CD4-positive, alpha-beta T cell (primary cell): ENCODE measurements around the gene SGSM1. TPM values are rescaled to one million over a fixed set of nuclear protein-coding genes. Genes with fewer than 3 reads are reported as not detected.

Experiments used
- ATAC-seq: fragments of 200-7000 bp; cut with Tn5 transposase; one replicate; pipeline ENCODE4 v1.10.0; 2022; ENCODE audit warnings: mild to moderate bottlenecking; ENCODE audit not compliant: poor library complexity
- CTCF ChIA-PET: fragments of 350-600 bp; sonication (Branson Sonifier 250); formaldehyde crosslinking; loops from one replicate; lab custom pipeline; 2021; ENCODE audit warnings: antibody characterized with exemption, inconsistent platforms; lab: Charles Lee
- POLR2A ChIA-PET: fragments of 350-600 bp; sonication (Branson Sonifier 250); formaldehyde crosslinking; loops from one replicate; lab custom pipeline; 2021; ENCODE audit warnings: antibody characterized with exemption, inconsistent platforms; lab: Charles Lee
- DNase-seq, 14 experiments: peaks; one replicate each; pipeline ENCODE4 v3.0.0-alpha.2; 2013 to 2020; ENCODE audit warnings: mixed read lengths in 2 of 14
- H3K27ac ChIP-seq, 2 donors: one replicate each; pipeline versions ENCODE4 v1.5.1 to v1.7.0; 2013; ENCODE audit warnings: low read length in 2 of 2, low read depth in 1 of 2, mild to moderate bottlenecking in 1 of 2
- H3K27me3 ChIP-seq, 2 experiments: 1 replicate in 1 of 2; 2 replicates in 1 of 2; pipeline versions ENCODE4 v1.6.1 to v1.7.0; 2013; ENCODE audit warnings: low read length in 2 of 2, control low read depth in 1 of 2, mild to moderate bottlenecking in 1 of 2, moderate library complexity in 1 of 2; ENCODE audit not compliant: insufficient read depth in 2 of 2, control insufficient read depth in 1 of 2
- H3K36me3 ChIP-seq: one replicate; pipeline ENCODE4 v1.6.1; 2013; ENCODE audit warnings: low read length, control low read depth; ENCODE audit not compliant: insufficient read depth
- H3K4me1 ChIP-seq: one replicate; pipeline ENCODE4 v1.6.1; 2013; ENCODE audit warnings: low read length, control low read depth; ENCODE audit not compliant: insufficient read depth
- H3K4me3 ChIP-seq: one replicate; pipeline ENCODE4 v1.5.1; 2013; ENCODE audit warnings: mild to moderate bottlenecking, low read length, moderate library complexity
- H3K9me3 ChIP-seq, 2 experiments: 1 replicate in 1 of 2; 2 replicates in 1 of 2; pipeline versions ENCODE4 v1.6.1 to v1.7.0; 2013; ENCODE audit warnings: low read length in 2 of 2, mild to moderate bottlenecking in 2 of 2, control low read depth in 1 of 2, moderate library complexity in 1 of 2; ENCODE audit not compliant: control insufficient read depth in 1 of 2, insufficient read depth in 1 of 2
- H3K27ac Mint-ChIP-seq: one replicate; pipeline ENCODE4 v1.8.0; 2020; ENCODE audit warnings: mixed read lengths
- H3K27me3 Mint-ChIP-seq: one replicate; pipeline ENCODE4 v1.8.0; 2021; ENCODE audit warnings: mixed read lengths
- H3K36me3 Mint-ChIP-seq: one replicate; pipeline ENCODE4 v1.8.0; 2021; ENCODE audit warnings: low read depth, mixed read lengths
- H3K4me1 Mint-ChIP-seq: one replicate; pipeline ENCODE4 v1.8.0; 2021; ENCODE audit warnings: low read depth, mixed read lengths
- H3K4me3 Mint-ChIP-seq: one replicate; pipeline ENCODE4 v1.8.0; 2020; ENCODE audit warnings: mild to moderate bottlenecking, mixed read lengths
- H3K9me3 Mint-ChIP-seq: one replicate; pipeline ENCODE4 v1.8.0; 2020; ENCODE audit warnings: mixed read lengths
- intact Hi-C, 2 experiments: fragments of 100-400 bp; cut with DNase I in 1 of 2; cut with micrococcal nuclease in 1 of 2; formaldehyde crosslinking; loops; one replicate each; pipeline versions ENCODE4 v1.15.1 to v1.9.0; 2023 to 2025; cut with DNase I, micrococcal nuclease
- total RNA-seq, 174 experiments: library from RNA in 2 of 174; stranded (reverse) in 2 of 174; gene quantifications; one replicate each; pipeline ENCODE4 v1.2.3 and lab custom pipeline; 2021 to 2026
- TF ChIP-seq, protein P1 (sequence below): fragments of 200-600 bp; IDR thresholded peaks from one replicate; pipeline ENCODE4 v1.8.0; 2022; ENCODE audit warnings: antibody characterized with exemption, mild to moderate bottlenecking

The SGSM1 gene
- total RNA-seq, 2 experiments from 2014 or later = 1.3 to 1.9 TPM

DNA sequence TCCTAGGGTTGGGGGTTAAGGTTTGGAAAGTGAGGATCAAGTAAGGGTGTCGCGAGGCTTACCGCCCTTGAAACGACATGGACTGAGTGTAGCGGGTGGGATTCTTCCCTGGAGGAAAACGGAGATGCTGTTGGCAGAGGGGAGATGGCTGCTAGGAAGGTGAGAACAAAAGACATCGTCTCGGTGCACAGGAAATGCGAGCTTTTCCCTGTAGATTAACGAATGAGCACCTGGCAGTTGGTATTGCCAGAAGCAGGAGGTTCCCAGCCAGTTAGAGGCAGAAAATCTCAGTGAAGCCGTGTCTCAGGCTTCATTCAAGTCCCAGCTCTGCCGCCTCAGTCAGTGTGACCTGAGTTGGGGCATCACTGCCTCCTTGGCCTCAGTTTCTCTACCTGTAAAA is 141.9 kb downstream of the SGSM1 start:
- Mint-ChIP-seq H3K27me3 (peaks cover 77% of the 10 kb centered on the region), H3K27ac (no peak overlapping the region)

DNA sequence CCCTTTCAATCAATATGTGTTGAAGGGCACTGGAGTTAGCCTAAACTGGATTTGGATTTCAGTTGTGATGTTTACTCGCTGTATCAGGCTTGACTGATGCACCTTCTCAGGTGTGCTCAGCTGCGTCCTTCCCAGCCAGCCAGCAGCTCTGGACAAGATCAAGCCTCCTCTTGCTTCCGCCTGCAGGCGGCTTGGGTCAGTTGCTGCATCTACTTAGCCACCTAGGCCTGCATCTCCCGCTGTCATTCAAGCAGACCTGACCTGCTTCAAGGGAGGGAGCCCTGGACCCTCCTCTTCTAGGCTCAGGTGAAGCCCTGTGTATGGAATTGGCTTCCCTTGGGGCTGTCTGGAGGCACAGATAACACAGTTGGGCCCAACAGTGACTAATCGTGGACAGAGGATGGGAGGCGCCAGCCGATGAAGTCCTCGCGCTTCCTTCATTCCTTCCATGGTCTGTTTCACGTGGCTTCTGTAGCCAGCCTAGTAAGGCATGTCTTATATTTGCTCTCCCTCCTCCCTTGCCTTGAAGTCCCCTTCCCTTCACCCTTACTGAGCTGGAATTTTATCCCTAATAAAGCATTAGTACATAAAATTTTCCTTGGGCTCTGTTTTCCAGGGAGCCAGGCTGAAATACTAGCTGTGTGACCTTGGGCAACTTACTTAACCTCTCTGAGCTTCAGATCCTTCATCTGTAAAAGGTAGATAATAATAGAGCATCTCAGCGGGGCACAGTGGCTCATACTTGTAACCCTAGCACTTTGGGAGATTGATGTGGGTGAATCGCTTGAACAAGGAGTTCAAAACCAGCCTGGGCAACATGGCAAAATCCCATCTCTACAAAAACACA is 142.6 kb downstream of the SGSM1 start:
- intact Hi-C loops = no loop called here
- DNase-seq (no peak), ATAC-seq (no peak)
- TF ChIP-seq, protein P1, sequence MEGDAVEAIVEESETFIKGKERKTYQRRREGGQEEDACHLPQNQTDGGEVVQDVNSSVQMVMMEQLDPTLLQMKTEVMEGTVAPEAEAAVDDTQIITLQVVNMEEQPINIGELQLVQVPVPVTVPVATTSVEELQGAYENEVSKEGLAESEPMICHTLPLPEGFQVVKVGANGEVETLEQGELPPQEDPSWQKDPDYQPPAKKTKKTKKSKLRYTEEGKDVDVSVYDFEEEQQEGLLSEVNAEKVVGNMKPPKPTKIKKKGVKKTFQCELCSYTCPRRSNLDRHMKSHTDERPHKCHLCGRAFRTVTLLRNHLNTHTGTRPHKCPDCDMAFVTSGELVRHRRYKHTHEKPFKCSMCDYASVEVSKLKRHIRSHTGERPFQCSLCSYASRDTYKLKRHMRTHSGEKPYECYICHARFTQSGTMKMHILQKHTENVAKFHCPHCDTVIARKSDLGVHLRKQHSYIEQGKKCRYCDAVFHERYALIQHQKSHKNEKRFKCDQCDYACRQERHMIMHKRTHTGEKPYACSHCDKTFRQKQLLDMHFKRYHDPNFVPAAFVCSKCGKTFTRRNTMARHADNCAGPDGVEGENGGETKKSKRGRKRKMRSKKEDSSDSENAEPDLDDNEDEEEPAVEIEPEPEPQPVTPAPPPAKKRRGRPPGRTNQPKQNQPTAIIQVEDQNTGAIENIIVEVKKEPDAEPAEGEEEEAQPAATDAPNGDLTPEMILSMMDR = no peak
- Mint-ChIP-seq H3K36me3 (no peaks in the 10 kb centered on the region), H3K4me1 (peaks cover 12% of the 10 kb centered on the region), H3K27ac (no peak overlapping the region), H3K4me3 (no peak overlapping the region), H3K27me3 (peaks cover 81% of the 10 kb centered on the region), H3K9me3 (no peaks in the 10 kb centered on the region)
- ChIA-PET POLR2A (no interaction called here), CTCF (no interaction called here)
- H3K9me3 ChIP-seq = peaks cover 0 to 5% of the 10 kb centered on the region in 2 experiments
- peaks cover 29 to 32% of the 10 kb centered on the region in 2 experiments for H3K27me3 ChIP-seq
- H3K36me3 ChIP-seq = no peaks in the 10 kb centered on the region
- peaks cover 20% of the 10 kb centered on the region for H3K4me1 ChIP-seq
- H3K4me3 ChIP-seq = no peak overlapping the region
- H3K27ac ChIP-seq = no peak overlapping the region

More for the DNA sequence above, 141.9 kb downstream of the SGSM1 start:
- Histone ChIP-seq H3K36me3 (no peaks in the 10 kb centered on the region), H3K9me3 (peaks cover 0 to 2% of the 10 kb centered on the region in 2 experiments), H3K27me3 (peaks cover 23 to 27% of the 10 kb centered on the region in 2 experiments), H3K27ac (no peak overlapping the region), H3K4me1 (peaks cover 13% of the 10 kb centered on the region), H3K4me3 (no peak overlapping the region)
- intact Hi-C loops = no loop called here
- ChIA-PET CTCF (no interaction called here), POLR2A (no interaction called here)
- no peaks in the 10 kb centered on the region for H3K9me3 Mint-ChIP-seq
- no peaks in the 10 kb centered on the region for H3K36me3 Mint-ChIP-seq
- peaks cover 6% of the 10 kb centered on the region for H3K4me1 Mint-ChIP-seq
- H3K4me3 Mint-ChIP-seq = no peak overlapping the region
- TF ChIP-seq, protein P1 = no peak
- ATAC-seq = no peak
- no peak for DNase-seq

DNA sequence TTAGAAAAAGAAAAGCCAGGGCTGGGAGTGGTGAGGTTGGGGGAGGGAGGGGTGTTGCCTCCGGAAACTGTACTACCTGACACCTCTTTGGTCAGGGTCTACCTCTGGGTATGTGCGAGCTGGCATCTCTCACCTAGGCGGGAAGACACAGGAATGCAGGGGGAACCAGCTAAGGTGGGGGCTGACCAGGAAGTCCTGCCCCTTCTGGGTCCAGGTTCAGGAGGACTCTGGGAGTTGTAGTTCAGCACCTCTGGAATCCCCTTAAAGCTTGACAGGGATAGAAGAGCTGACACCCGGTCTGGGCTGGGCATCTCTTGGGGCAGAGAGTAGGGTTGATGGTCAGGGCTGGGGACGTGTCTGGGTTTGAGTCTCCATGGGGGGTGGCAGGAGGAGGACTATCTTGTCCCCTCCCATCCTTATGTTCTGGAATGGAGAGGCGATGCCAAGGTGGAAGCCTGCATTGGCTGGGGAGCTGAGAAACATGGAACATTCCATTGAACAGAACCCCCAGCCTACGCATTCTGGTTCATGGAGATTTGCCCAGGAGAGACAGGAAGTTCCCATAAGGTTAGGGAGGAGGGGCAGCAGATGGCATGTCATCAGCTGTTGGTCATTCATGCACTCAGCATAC is 144.4 kb downstream of the SGSM1 start:
- peaks cover 31 to 37% of the 10 kb centered on the region in 2 experiments for H3K27me3 ChIP-seq
- H3K9me3 ChIP-seq = peaks cover 0 to 5% of the 10 kb centered on the region in 2 experiments
- Mint-ChIP-seq H3K4me3 (peak overlapping the region; percentile 34), H3K27ac (no peak overlapping the region), H3K4me1 (peaks cover 19% of the 10 kb centered on the region), H3K27me3 (peaks cover 82% of the 10 kb centered on the region), H3K9me3 (no peaks in the 10 kb centered on the region), H3K36me3 (no peaks in the 10 kb centered on the region)
- TF ChIP-seq, protein P1 = no peak
- ATAC-seq (no peak), DNase-seq (no peak)
- peaks cover 20% of the 10 kb centered on the region for H3K4me1 ChIP-seq
- CTCF ChIA-PET = interaction anchor here (1.9 kb wide), 1 partner anchor 99 kb away, joined by 11 read pairs; no protein-coding TSS in a partner anchor
- H3K36me3 ChIP-seq = no peaks in the 10 kb centered on the region
- POLR2A ChIA-PET = no interaction called here
- H3K27ac ChIP-seq = no peak overlapping the region
- H3K4me3 ChIP-seq = no peak overlapping the region
- intact Hi-C loops = loop anchor here in 1 of 2 experiments (5.0 kb wide), 1 partner anchor 222 kb away; no protein-coding TSS in a partner anchor
